ENCODE data around the gene SSC5D. TPM values are rescaled to one million over a fixed set of nuclear protein-coding genes. Genes with fewer than 3 reads are reported as not detected.

The SSC5D gene
- total and polyA plus RNA-seq, 9 of the 15 experiments (the other 6 are each of a cell fraction or from before 2014, with no cell fraction given) = 0.04 to 0.71 (median 0.14) TPM; not detected in 2

DNA sequence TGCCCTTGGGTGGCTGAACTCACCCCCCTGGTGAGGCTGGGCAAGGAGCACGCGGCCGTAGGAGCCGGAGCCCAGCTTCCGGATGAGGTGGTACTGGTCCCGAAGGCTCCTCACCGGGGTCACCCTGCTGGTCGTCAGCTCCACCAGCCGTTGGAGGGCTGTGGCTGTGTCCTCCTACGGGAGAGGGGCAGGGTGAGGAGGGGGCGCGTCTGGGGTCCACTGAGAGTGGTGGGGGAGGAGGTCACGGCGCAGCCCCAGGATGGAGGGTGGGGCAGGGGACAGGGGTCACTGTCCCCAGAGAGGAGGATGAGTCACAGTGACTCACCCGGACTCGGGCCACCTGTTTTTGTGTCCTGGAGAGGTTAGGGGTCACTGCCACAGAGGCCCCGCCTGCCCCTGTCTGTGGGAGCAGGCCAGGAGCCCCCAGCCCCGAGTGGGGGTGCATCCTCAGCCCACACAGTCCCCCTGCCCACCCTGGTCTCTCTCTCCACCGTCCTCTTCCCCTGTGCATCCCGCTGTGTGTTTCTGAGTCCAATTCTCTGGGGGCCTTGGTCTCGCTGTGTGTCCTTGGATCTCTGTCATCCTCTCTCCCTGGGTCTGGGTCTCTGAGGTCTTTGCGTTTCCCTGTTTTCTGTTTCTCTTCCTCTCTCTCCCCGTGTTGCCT is 56.7 kb downstream of the SSC5D start (continued):
- TF ChIP-seq, protein P1, sequence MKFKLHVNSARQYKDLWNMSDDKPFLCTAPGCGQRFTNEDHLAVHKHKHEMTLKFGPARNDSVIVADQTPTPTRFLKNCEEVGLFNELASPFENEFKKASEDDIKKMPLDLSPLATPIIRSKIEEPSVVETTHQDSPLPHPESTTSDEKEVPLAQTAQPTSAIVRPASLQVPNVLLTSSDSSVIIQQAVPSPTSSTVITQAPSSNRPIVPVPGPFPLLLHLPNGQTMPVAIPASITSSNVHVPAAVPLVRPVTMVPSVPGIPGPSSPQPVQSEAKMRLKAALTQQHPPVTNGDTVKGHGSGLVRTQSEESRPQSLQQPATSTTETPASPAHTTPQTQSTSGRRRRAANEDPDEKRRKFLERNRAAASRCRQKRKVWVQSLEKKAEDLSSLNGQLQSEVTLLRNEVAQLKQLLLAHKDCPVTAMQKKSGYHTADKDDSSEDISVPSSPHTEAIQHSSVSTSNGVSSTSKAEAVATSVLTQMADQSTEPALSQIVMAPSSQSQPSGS (CRISPR knock-in tag; IDR thresholded peaks at IDR 0.05) = no peak
- no peak for TF ChIP-seq NR3C1 (CRISPR knock-in tag; IDR thresholded peaks at IDR 0.05)
- TF ChIP-seq NFE2L1 (tag; IDR thresholded peaks at IDR 0.05; ENCODE audit: borderline replicate concordance, low read depth) = no peak
- no peak for TF ChIP-seq STAT5B (CRISPR knock-in tag; IDR thresholded peaks at IDR 0.05)
- no peak for TF ChIP-seq RFX1 (IDR thresholded peaks at IDR 0.05)
- TF ChIP-seq ZNF764 (CRISPR knock-in tag; IDR thresholded peaks at IDR 0.05; ENCODE audit: low read depth) = no peak
- TF ChIP-seq ATF7 (IDR thresholded peaks at IDR 0.05) = no peak; the same call in 1 of the 2 replicates
- TF ChIP-seq CHD2 (IDR thresholded peaks at IDR 0.05; ENCODE audit: low read depth, low read length) = no peak
- TF ChIP-seq GTF2A2 (tag; IDR thresholded peaks at IDR 0.05) = no peak
- no peak for TF ChIP-seq ETV6 (IDR thresholded peaks at IDR 0.05; ENCODE audit: borderline replicate concordance in 1 of 2, low read depth in 2 of 2, low read length in 1 of 2)
- TF ChIP-seq ETV6 (CRISPR knock-in tag; IDR thresholded peaks at IDR 0.05; ENCODE audit: borderline replicate concordance) = no peak
- TF ChIP-seq, protein P2, sequence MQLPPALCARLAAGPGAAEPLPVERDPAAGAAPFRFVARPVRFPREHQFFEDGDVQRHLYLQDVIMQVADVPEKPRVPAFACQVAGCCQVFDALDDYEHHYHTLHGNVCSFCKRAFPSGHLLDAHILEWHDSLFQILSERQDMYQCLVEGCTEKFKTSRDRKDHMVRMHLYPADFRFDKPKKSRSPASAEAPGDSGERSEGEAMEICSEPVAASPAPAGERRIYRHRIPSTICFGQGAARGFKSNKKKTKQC (CRISPR knock-in tag; IDR thresholded peaks at IDR 0.05) = no peak
- TF ChIP-seq, protein P3, sequence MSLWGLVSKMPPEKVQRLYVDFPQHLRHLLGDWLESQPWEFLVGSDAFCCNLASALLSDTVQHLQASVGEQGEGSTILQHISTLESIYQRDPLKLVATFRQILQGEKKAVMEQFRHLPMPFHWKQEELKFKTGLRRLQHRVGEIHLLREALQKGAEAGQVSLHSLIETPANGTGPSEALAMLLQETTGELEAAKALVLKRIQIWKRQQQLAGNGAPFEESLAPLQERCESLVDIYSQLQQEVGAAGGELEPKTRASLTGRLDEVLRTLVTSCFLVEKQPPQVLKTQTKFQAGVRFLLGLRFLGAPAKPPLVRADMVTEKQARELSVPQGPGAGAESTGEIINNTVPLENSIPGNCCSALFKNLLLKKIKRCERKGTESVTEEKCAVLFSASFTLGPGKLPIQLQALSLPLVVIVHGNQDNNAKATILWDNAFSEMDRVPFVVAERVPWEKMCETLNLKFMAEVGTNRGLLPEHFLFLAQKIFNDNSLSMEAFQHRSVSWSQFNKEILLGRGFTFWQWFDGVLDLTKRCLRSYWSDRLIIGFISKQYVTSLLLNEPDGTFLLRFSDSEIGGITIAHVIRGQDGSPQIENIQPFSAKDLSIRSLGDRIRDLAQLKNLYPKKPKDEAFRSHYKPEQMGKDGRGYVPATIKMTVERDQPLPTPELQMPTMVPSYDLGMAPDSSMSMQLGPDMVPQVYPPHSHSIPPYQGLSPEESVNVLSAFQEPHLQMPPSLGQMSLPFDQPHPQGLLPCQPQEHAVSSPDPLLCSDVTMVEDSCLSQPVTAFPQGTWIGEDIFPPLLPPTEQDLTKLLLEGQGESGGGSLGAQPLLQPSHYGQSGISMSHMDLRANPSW (CRISPR knock-in tag; IDR thresholded peaks at IDR 0.05) = no peak
- TF ChIP-seq NEUROD1 (IDR thresholded peaks at IDR 0.05; ENCODE audit: borderline replicate concordance, low read depth, low read length, partially characterized antibody) = peak; percentile 70
- TF ChIP-seq POLR2H (tag; IDR thresholded peaks at IDR 0.05; ENCODE audit: low read depth) = no peak
- 0 out of 2 replicates have a peak, but pooled peaks have one; percentile 64 for TF ChIP-seq ZNF175 (CRISPR knock-in tag; IDR thresholded peaks at IDR 0.05; ENCODE audit: low read depth)
- no peak for TF ChIP-seq ZNF584 (CRISPR knock-in tag; IDR thresholded peaks at IDR 0.05; ENCODE audit: low read depth)
- TF ChIP-seq, protein P4, sequence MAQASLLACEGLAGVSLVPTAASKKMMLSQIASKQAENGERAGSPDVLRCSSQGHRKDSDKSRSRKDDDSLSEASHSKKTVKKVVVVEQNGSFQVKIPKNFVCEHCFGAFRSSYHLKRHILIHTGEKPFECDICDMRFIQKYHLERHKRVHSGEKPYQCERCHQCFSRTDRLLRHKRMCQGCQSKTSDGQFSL (CRISPR knock-in tag; IDR thresholded peaks at IDR 0.05) = 0 out of 2 replicates have a peak, but pooled peaks have one; percentile 48
- TF ChIP-seq, protein P4 (tag; IDR thresholded peaks at IDR 0.05) = no peak
- TF ChIP-seq NFATC3 (IDR thresholded peaks at IDR 0.05) = no peak
- no peak for TF ChIP-seq ZNF224 (CRISPR knock-in tag; IDR thresholded peaks at IDR 0.05)
